Heart right ventricle (tissue), 16 donors: ENCODE measurements around the gene CIBAR2. TPM values are rescaled to one million over a fixed set of nuclear protein-coding genes. Genes with fewer than 3 reads are reported as not detected.

Experiments used
- ATAC-seq, 8 donors: fragments of 200-7000 bp; cut with Tn5 transposase; one replicate each; pipeline ENCODE4 v1.9.1; 2020; ENCODE audit warnings: mild to moderate bottlenecking in 8 of 8, moderate library complexity in 8 of 8, moderate number of reproducible peaks in 1 of 8
- DNase-seq, 2 donors: peaks; one replicate each; pipeline ENCODE4 v3.0.0-alpha.2; 2020
- H3K27ac ChIP-seq, 10 donors: fragments of 200-600 bp; sonication (generic) in 2 of 10; one replicate each; pipeline versions ENCODE4 v1.5.0 to v1.8.0; 2020 to 2022; ENCODE audit warnings: mild to moderate bottlenecking in 3 of 10
- H3K27me3 ChIP-seq, 7 donors: fragments of 200-600 bp; one replicate each; pipeline ENCODE4 v1.8.0; 2021 to 2022; ENCODE audit warnings: mild to moderate bottlenecking in 2 of 7
- H3K36me3 ChIP-seq, 9 donors: fragments of 200-600 bp; sonication (generic) in 1 of 9; one replicate each; pipeline versions ENCODE4 v1.5.0 to v1.8.0; 2020 to 2022; ENCODE audit warnings: mild to moderate bottlenecking in 2 of 9
- H3K4me1 ChIP-seq, 9 donors: fragments of 200-600 bp; sonication (generic) in 1 of 9; one replicate each; pipeline versions ENCODE4 v1.5.0 to v1.8.0; 2020 to 2022; ENCODE audit warnings: mild to moderate bottlenecking in 4 of 9
- H3K4me3 ChIP-seq, 10 donors: fragments of 200-600 bp; sonication (generic) in 2 of 10; one replicate each; pipeline versions ENCODE4 v1.5.0 to v1.8.0; 2020 to 2022; ENCODE audit warnings: mild to moderate bottlenecking in 7 of 10, moderate library complexity in 2 of 10
- H3K9me3 ChIP-seq, 11 donors: fragments of 200-600 bp in 10 of 11; sonication (generic) in 2 of 11; one replicate each; pipeline versions ENCODE4 v1.5.0 to v1.8.0; 2013 to 2022; ENCODE audit warnings: mild to moderate bottlenecking in 2 of 11, control low read depth in 1 of 11, moderate library complexity in 1 of 11
- CTCF ChIP-seq, 9 donors: fragments of 200-600 bp; sonication (generic) in 2 of 9; IDR thresholded peaks; one replicate each; pipeline versions ENCODE4 v1.5.0 to v1.8.0; 2021 to 2022; ENCODE audit warnings: antibody characterized with exemption in 9 of 9, mild to moderate bottlenecking in 5 of 9, moderate library complexity in 1 of 9
- WGBS, 2 donors: extraction: QIAGEN DNeasy Blood & Tissue Kit; methylation state at CpG; one replicate each; pipeline ENCODE4 v1.1.7; 2013; ENCODE audit warnings: inconsistent platforms in 1 of 2; 5-methylcytosine and 5-hydroxymethylcytosine counted together
- intact Hi-C, 10 donors: fragments of 100-400 bp; cut with DNase I; formaldehyde crosslinking; loops; one replicate each; pipeline versions ENCODE4 v1.11.1 to v1.14.2; 2022
- polyA plus RNA-seq, 2 donors: library from polyadenylated mRNA; stranded (reverse); fragments of 200-250 nt; gene quantifications; one replicate each; pipeline ENCODE4 v1.2.3, GENCODE V29; 2013
- total RNA-seq, 10 donors: library from RNA; stranded (reverse); fragmentation: NEBNext Ultra II Directional in 3 of 10; extraction: Animal tissue kit (Norgen Biotek cat#: 25700) in 3 of 10; gene quantifications; one replicate each; pipeline versions ENCODE4 v1.2.1 to v1.2.4, GENCODE V29; 2021 to 2023
- donor health status: Arrhythmogenic right ventricular cardiomyopathy.
- donor health status: ischemic (EF 13 %, LVEDD 7.1; RV severe dilation, severe dysfunction).
- donor health status: healthy with polysubstance abuse.
- donor health status: DM: no; HTN: yes; CAD: no.
- donor health status: DM: no; HTN: no; CAD: no.
- donor health status: ischemic (EF 25% LVEDD 6.9; RV normal size, moderate dysfunction).
- donor health status: ischemic (EF 25% LVEDD 5.7; RV mildly dilated, moderate dysfunction).
- donor health status: healthy.
- donor health status: DM: yes; HTN: yes; CAD: no.
- donor health status: Ischemic cardiomyopathy.
- donor health status: ischemic (EF 35%, LVEDD 5.7; RV mildly dilated, moderate dysfunction).
- donor health status: nonischemic (EF 11% LVEDD 7.7; RV severe dilation, severe dysfunction).
- donor health status: DM: yes; HTN: yes; CAD: no.
- donor health status: PGD.
- donor health status: ischemic (EF 29% LVEDD 5.4; RV normal size, mild dysfunction).
- donor health status: nonischemic (EF 23%, LVEDD 6.1; RV moderate dilation, normal function).

CIBAR2 gene
- total and polyA plus RNA-seq, 12 donors, result not detected

GRCh38 chr16:85146532-85146797, 34.2 kb upstream of the CIBAR2 start:
- ATAC-seq, result peak in 2 of 8 donors; percentile 1 to 10
- intact Hi-C loops, result no loop called here
- H3K9me3 ChIP-seq, result peaks cover 0 to 6% (median 0%) of the 10 kb centered on the region in 11 donors

DNA sequence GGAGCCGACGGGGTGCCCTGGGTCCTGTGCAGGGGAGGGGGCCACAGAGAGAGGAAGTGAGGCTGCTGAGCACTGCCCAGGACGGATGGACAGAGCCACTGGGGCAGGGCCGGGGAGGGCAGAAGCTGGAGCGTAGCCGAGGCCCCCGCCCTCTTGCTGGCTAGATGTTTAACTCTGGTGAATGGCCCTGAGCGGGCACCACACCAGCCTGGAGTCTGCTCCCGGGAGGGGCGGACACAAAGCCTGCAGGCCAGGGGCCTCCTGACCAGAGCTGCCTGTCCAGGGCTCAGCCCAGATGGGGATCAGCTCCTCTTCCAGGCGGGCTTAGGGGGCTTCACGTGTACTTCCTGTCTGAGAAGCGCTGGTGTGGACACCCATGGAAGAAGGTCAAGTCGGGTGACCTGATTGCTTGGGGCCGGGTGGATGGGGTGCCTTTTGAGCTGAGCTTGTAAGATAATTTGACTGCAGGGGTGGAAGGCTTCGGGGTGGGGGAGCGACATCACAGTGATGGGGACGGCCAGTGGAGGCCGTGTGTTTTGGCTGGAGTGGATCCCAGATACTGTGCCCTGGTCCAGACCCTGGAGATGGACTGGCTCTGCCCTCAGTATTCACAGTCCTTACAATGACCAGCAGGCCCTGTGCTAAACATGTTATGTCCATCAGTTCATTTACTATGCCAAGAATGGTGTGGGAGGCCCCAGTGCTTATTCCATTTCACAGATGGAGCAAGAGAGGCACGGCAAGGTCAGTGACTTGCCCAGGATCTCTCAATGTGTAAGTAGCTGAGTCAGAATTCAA, 33.7 kb upstream of the CIBAR2 start:
- Histone ChIP-seq H3K27ac (peak overlapping the region in 7 of 10 donors; percentile 70 to 86 (median 76)), H3K4me3 (no peak overlapping the region), H3K4me1 (peaks cover 20 to 91% (median 61%) of the 10 kb centered on the region in 9 donors), H3K27me3 (no peaks in the 10 kb centered on the region), H3K9me3 (peaks cover 0 to 6% (median 0%) of the 10 kb centered on the region in 11 donors), H3K36me3 (no peaks in the 10 kb centered on the region)
- TF ChIP-seq CTCF (IDR thresholded peaks at IDR 0.05), result no peak
- DNase-seq (no peak), ATAC-seq (no peak)
- WGBS, 2 donors, result 80 to 81% methylated on average over 20 of the region's 20 CpGs
- intact Hi-C loops, result no loop called here

More at GRCh38 chr16:85146532-85146797, 34.2 kb upstream of the CIBAR2 start:
- H3K4me3 ChIP-seq, result no peak overlapping the region
- H3K27me3 ChIP-seq, result no peaks in the 10 kb centered on the region
- DNase-seq, result no peak
- H3K36me3 ChIP-seq, result no peaks in the 10 kb centered on the region
- peaks cover 23 to 95% (median 64%) of the 10 kb centered on the region in 9 donors for H3K4me1 ChIP-seq
- peak overlapping the region in 9 of 10 donors; percentile 66 to 86 (median 74) for H3K27ac ChIP-seq
- TF ChIP-seq CTCF (IDR thresholded peaks at IDR 0.05), result no peak
- WGBS, 2 donors, result 64% methylated on average over 4 of the region's 4 CpGs

DNA sequence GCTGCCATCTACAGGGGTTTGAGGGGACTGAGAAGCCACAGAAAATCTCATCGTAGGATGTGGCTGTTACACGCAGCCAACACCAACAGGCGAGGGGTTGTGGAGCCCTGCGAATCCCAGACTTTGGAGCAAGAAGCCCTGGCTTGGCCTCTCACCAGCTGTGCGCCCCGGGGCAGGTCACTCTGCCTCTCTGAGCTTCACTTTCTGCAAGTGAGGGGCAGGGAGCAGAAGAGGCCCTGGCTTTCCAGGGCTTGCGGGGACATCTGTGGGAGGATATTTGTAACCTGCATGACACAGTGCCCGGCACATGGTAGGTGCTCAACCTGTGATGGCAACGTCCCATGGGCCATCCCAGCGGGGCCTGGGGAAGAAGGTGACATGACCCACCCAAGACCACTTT, 32.9 kb upstream of the CIBAR2 start:
- Histone ChIP-seq H3K9me3 (peaks cover 0 to 6% (median 0%) of the 10 kb centered on the region in 11 donors), H3K27me3 (no peaks in the 10 kb centered on the region), H3K27ac (peak overlapping the region in 9 of 10 donors; percentile 35 to 86 (median 69)), H3K36me3 (no peaks in the 10 kb centered on the region), H3K4me1 (peaks cover 18 to 86% (median 57%) of the 10 kb centered on the region in 9 donors), H3K4me3 (no peak overlapping the region)
- 96 to 97% methylated on average over 10 of the region's 10 CpGs for WGBS, 2 donors
- no peak for TF ChIP-seq CTCF (IDR thresholded peaks at IDR 0.05)
- intact Hi-C loops, result no loop called here
- no peak for ATAC-seq
- DNase-seq, result no peak

GRCh38 chr16:85144026-85144915, 32.0 kb upstream of the CIBAR2 start:
- WGBS, 2 donors, result 70 to 82% methylated on average over 26 of the region's 26 CpGs
- Histone ChIP-seq H3K27ac (peak overlapping the region; percentile 35 to 86 (median 68)), H3K4me3 (no peak overlapping the region), H3K27me3 (no peaks in the 10 kb centered on the region), H3K4me1 (peaks cover 16 to 77% (median 48%) of the 10 kb centered on the region in 9 donors), H3K36me3 (no peaks in the 10 kb centered on the region), H3K9me3 (peaks cover 0 to 6% (median 0%) of the 10 kb centered on the region in 11 donors)
- intact Hi-C loops, result no loop called here
- peak; percentile 25 to 75 (median 62) for ATAC-seq
- no peak for TF ChIP-seq CTCF (IDR thresholded peaks at IDR 0.05)
- peak in 1 of 2 donors; percentile 72 for DNase-seq
